Measurements from ENCODE around the gene FRAT1. TPM values are rescaled to one million over a fixed set of nuclear protein-coding genes. Genes with fewer than 3 reads are reported as not detected.
A peak's percentile ranks its signal among the peaks of the same experiment; 100 is the strongest.

Gene FRAT1
- polyA plus RNA-seq, 1 experiment = 1.1 TPM

DNA sequence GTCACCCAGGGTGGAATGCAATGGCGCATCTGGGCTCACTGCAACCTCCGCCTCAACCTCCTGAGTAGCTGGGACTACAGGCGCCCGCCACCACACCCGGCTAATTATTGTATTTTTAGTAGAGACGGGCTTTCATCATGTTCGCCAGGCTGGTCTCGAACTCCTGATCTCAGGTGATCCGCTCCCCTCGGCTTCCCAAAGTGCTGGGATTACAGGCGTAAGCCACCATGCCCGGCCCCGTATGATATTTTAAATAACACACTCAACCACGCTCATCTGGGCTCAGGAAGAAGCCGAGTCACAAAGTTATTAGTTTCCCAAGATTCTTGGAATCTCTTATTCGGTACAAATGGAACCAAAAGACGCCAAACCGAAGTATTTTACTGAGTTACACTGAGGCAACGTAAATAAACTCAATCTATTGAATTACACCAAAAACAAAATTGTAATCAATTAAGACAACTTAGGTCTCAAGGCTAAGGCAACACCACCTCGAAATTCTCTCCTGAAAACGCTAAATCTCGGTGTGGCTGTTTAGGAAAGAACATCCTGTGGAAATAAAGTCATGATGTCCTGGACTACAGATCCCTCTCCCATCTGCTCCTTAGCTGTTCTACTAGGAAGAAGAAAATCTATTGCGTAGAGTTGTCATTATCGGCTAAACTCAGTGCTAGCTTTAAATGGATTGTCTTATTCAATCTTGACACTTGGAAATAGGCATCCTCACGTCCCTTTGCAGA lies 27.5 kb upstream of the FRAT1 start:
- H3K4me3 ChIP-seq (ENCODE audit: low read depth, low read length) = peak overlapping the region; percentile 83
- no peaks in the 10 kb centered on the region for H3K27me3 ChIP-seq (ENCODE audit: control insufficient read depth, insufficient read depth, low read length)
- DNase-seq (ENCODE audit: low read depth, low spot score) = no peak
- ChIA-PET CTCF (interaction anchor here (0.8 to 5.2 kb wide), 3 partner anchors 13 to 219 kb away, joined by 3 to 39 read pairs (median 3); no protein-coding TSS in a partner anchor), POLR2A (interaction anchor here (0.7 to 1.5 kb wide), 3 partner anchors 13 to 333 kb away, joined by 3 to 9 read pairs (median 6); partner anchors contain the start of gene FRAT1)
- H3K9me3 ChIP-seq (ENCODE audit: control insufficient read depth, insufficient read depth, low read length) = no peaks in the 10 kb centered on the region
- peak overlapping the region; percentile 95 for H3K27ac ChIP-seq (ENCODE audit: low read depth, low read length)
- TF ChIP-seq, protein P1, sequence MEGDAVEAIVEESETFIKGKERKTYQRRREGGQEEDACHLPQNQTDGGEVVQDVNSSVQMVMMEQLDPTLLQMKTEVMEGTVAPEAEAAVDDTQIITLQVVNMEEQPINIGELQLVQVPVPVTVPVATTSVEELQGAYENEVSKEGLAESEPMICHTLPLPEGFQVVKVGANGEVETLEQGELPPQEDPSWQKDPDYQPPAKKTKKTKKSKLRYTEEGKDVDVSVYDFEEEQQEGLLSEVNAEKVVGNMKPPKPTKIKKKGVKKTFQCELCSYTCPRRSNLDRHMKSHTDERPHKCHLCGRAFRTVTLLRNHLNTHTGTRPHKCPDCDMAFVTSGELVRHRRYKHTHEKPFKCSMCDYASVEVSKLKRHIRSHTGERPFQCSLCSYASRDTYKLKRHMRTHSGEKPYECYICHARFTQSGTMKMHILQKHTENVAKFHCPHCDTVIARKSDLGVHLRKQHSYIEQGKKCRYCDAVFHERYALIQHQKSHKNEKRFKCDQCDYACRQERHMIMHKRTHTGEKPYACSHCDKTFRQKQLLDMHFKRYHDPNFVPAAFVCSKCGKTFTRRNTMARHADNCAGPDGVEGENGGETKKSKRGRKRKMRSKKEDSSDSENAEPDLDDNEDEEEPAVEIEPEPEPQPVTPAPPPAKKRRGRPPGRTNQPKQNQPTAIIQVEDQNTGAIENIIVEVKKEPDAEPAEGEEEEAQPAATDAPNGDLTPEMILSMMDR (IDR thresholded peaks at IDR 0.05; ENCODE audit: low read depth, low read length) = no peak

DNA sequence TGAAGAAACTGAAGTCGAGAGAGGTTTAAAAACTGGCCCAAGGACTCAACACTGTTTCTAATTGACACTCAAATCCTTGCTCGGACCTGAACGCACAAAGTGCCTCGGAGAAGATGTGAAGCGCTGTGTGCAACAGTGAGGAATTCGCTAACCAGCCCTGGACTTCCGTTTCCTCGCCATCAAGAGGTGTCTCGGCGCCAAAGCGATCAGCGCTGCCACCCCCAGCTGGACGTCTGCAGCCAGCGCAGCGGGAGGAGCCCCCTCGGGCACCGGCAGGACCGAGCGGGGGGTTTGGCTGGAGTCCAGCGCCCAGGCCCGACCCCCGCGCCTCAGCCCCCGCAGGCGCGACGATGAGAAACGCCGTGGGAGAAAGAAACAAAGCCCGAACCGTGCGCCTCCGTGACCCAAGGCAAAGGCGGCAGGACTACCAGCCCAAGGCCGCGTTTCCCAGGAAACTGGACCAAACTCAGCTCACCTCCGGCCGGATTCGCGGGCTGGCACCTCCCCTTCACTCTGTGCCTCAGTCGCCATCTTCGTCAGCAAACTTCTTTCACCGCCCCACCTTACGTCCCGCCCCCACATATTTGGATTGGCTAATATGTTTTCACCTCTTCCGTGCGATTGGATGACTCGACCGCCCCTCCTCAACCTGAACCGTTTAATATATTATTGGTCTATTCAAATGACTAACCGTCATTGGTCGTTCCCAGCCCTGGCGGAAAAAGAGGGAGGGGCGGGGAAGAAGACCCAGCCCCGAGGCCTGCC lies 26.8 kb upstream of the FRAT1 start, which contains the start of gene ARHGAP19:
TSS of gene ARHGAP19 (minus strand) at position 541 of the 765 bp plus-strand sequence. CDS start at position 531, 10 bp downstream.
- no peaks in the 10 kb centered on the region for H3K27me3 ChIP-seq (ENCODE audit: control insufficient read depth, insufficient read depth, low read length)
- peak; percentile 95 for DNase-seq (ENCODE audit: low read depth, low spot score)
- peak within 1 kb of the TSS; percentile 83 for H3K4me3 ChIP-seq (ENCODE audit: low read depth, low read length)
- POLR2A ChIA-PET = interaction anchor here (0.7 to 1.5 kb wide), 3 partner anchors 9 to 27 kb away, joined by 4 to 9 read pairs (median 6); partner anchors contain the start of gene FRAT1
- CTCF ChIA-PET = interaction anchor here (0.8 to 5.2 kb wide), 2 partner anchors 14 to 20 kb away, joined by 3 to 39 read pairs; no protein-coding TSS in a partner anchor
- H3K9me3 ChIP-seq (ENCODE audit: control insufficient read depth, insufficient read depth, low read length) = no peaks in the 10 kb centered on the region
- peak within 1 kb of the TSS; percentile 95 for H3K27ac ChIP-seq (ENCODE audit: low read depth, low read length)
- TF ChIP-seq, protein P1 (IDR thresholded peaks at IDR 0.05; ENCODE audit: low read depth, low read length) = peak; percentile 18; the same call in 1 of the 2 replicates

DNA sequence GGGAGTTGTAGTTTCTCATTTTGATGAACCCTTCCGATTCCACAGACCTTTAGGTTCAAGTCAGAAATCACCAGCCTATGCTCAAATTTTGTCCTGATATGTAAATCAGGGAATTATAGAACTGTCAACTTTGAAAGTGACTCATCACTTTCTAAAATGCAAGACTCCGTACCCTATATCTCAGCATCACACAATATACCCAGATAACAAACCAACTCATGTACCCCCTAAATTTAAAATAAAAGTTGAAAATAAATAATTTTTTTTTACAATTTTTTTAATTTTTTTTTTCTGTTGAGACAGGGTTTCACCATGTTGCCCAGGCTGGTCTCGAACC lies 26.2 kb upstream of the FRAT1 start:
- TF ChIP-seq, protein P1 (IDR thresholded peaks at IDR 0.05; ENCODE audit: low read depth, low read length) = no peak
- ChIA-PET CTCF (interaction anchor here (5.2 kb wide), 1 partner anchor 14 kb away, joined by 39 read pairs; no protein-coding TSS in a partner anchor), POLR2A (interaction anchor here (0.7 to 1.5 kb wide), 3 partner anchors 9 to 26 kb away, joined by 4 to 9 read pairs (median 6); partner anchors contain the start of gene FRAT1)
- Histone ChIP-seq H3K4me3 (ENCODE audit: low read depth, low read length) (no peak overlapping the region), H3K27me3 (ENCODE audit: control insufficient read depth, insufficient read depth, low read length) (no peaks in the 10 kb centered on the region), H3K27ac (ENCODE audit: low read depth, low read length) (no peak overlapping the region), H3K9me3 (ENCODE audit: control insufficient read depth, insufficient read depth, low read length) (no peaks in the 10 kb centered on the region)
- no peak for DNase-seq (ENCODE audit: low read depth, low spot score)

DNA sequence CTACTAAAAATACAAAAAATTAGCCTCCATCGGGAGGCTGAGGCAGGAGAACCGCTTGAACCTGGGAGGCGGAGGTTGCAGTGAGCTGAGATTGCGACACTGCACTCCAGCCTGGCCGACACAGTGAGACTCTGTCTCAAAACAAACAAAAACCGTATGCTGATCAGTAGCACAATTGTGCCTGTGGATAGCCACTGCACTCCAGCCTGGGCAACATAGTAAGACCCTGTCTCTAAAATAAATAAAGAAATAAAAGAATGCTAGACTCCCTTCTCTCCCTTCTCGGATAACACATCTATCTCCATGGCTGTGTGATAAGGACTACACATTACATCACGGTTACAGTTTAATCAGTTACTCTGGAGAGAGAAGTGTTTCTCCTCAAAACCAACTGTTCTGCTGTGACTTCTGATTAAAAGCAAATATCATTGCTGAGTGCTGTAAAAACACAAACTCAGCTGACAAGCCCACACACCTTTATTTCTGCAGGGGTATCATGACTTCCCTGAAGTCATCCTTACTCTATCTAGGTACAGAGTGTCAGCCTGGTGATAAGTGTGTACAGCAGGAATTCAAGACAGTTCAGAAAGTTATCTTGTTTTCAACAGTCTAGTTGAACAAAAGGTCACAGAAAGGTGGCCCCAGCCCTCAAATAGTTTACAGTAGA lies 21.4 kb upstream of the FRAT1 start:
- Histone ChIP-seq H3K4me3 (ENCODE audit: low read depth, low read length) (no peak overlapping the region), H3K27ac (ENCODE audit: low read depth, low read length) (no peak overlapping the region), H3K27me3 (ENCODE audit: control insufficient read depth, insufficient read depth, low read length) (peaks cover 3% of the 10 kb centered on the region), H3K9me3 (ENCODE audit: control insufficient read depth, insufficient read depth, low read length) (no peaks in the 10 kb centered on the region)
- CTCF ChIA-PET = interaction anchor here (1.3 kb wide), 1 partner anchor 35 kb away, joined by 3 read pairs; no protein-coding TSS in a partner anchor
- POLR2A ChIA-PET = no interaction called here
- DNase-seq (ENCODE audit: low read depth, low spot score) = no peak
- TF ChIP-seq, protein P1 (IDR thresholded peaks at IDR 0.05; ENCODE audit: low read depth, low read length) = no peak
